HEK293 (cell line): ENCODE data around the gene AQP5.

Experiments
- CTCF ChIA-PET: fragments of 350-600 bp; formaldehyde crosslinking; extraction: SDS; loops from one replicate; lab custom pipeline; 2021; ENCODE audit warnings: antibody characterized with exemption; lab: Yijun Ruan, JAX
- POLR2A ChIA-PET: fragments of 300-600 bp; formaldehyde crosslinking; extraction: SDS; loops from one replicate; lab custom pipeline; 2020; ENCODE audit warnings: antibody characterized with exemption, inconsistent platforms; lab: Yijun Ruan, JAX
- H3K27ac ChIP-seq: fragments of 200-500 bp; sonication (Bioruptor generic); 2 replicates; pipeline ENCODE4 v1.5.1; 2014; ENCODE audit warnings: low read depth, low read length, control low read depth, inconsistent platforms; ENCODE audit errors: extremely low read depth
- H3K36me3 ChIP-seq, 2 experiments: fragments of 200-500 bp in 1 of 2; sonication (Bioruptor generic) in 1 of 2; 1 replicate in 1 of 2; 2 replicates in 1 of 2; pipeline ENCODE4 v1.5.1; 2014 to 2017; ENCODE audit warnings: inconsistent platforms in 2 of 2, low read length in 2 of 2; ENCODE audit not compliant: control insufficient read depth in 2 of 2, insufficient read depth in 1 of 2
- H3K4me1 ChIP-seq: fragments of 200-500 bp; sonication (Bioruptor generic); 2 replicates; pipeline ENCODE4 v1.5.1; 2014; ENCODE audit warnings: mild to moderate bottlenecking, low read length, inconsistent platforms; ENCODE audit not compliant: control insufficient read depth, insufficient read depth
- H3K4me3 ChIP-seq: 2 replicates; pipeline ENCODE4 v1.5.1; 2011; ENCODE audit warnings: low read depth, mild to moderate bottlenecking, control low read depth, low read length, moderate library complexity
- H3K9me3 ChIP-seq: fragments of 200-500 bp; sonication (Bioruptor generic); 2 replicates; pipeline ENCODE4 v1.5.1; 2014; ENCODE audit warnings: low read depth, low read length, inconsistent platforms; ENCODE audit not compliant: control insufficient read depth, insufficient read depth
- GFI1B ChIP-seq: fragments of 450-650 bp; formaldehyde crosslinking; IDR thresholded peaks from 2 replicates; pipeline ENCODE4 v1.5.1; 2016; ENCODE audit warnings: missing biosample characterization, missing genetic modification characterization
- GLIS2 ChIP-seq: fragments of 450-650 bp; formaldehyde crosslinking; IDR thresholded peaks from 2 replicates; pipeline ENCODE4 v1.5.1; 2016; ENCODE audit warnings: missing biosample characterization, missing genetic modification characterization
- KLF16 ChIP-seq: fragments of 450-650 bp; formaldehyde crosslinking; IDR thresholded peaks from 2 replicates; pipeline ENCODE4 v1.5.1; 2017; ENCODE audit warnings: missing biosample characterization, missing genetic modification characterization
- MEIS1 ChIP-seq: sonication (generic); formaldehyde crosslinking; IDR thresholded peaks from 2 replicates; pipeline ENCODE4 v1.8.1; 2022; ENCODE audit warnings: missing genetic modification reagents, mild to moderate bottlenecking, borderline replicate concordance
- SP3 ChIP-seq: fragments of 450-650 bp; formaldehyde crosslinking; IDR thresholded peaks from 2 replicates; pipeline ENCODE4 v1.5.1; 2016; ENCODE audit warnings: missing biosample characterization, missing genetic modification characterization
- ZBTB7A ChIP-seq: fragments of 450-650 bp; formaldehyde crosslinking; IDR thresholded peaks from 2 replicates; pipeline ENCODE4 v1.5.1; 2016; ENCODE audit warnings: low read depth, missing biosample characterization, missing genetic modification characterization
- ZBTB8A ChIP-seq: fragments of 450-650 bp; formaldehyde crosslinking; IDR thresholded peaks from 2 replicates; pipeline ENCODE4 v1.5.1; 2016; ENCODE audit warnings: missing biosample characterization, missing genetic modification characterization
- ZIC2 ChIP-seq: fragments of 450-650 bp; formaldehyde crosslinking; IDR thresholded peaks from 2 replicates; pipeline ENCODE4 v1.5.1; 2016; ENCODE audit warnings: missing biosample characterization, missing genetic modification characterization
- ZNF10 ChIP-seq: fragments of 450-650 bp; formaldehyde crosslinking; IDR thresholded peaks from 2 replicates; pipeline ENCODE4 v1.5.1; 2017; ENCODE audit warnings: missing biosample characterization, missing genetic modification characterization
- ZNF133 ChIP-seq: fragments of 450-650 bp; formaldehyde crosslinking; IDR thresholded peaks from 2 replicates; pipeline ENCODE4 v1.5.1; 2016; ENCODE audit warnings: missing biosample characterization, missing genetic modification characterization
- ZNF248 ChIP-seq: fragments of 450-650 bp; formaldehyde crosslinking; IDR thresholded peaks from 2 replicates; pipeline ENCODE4 v1.5.1; 2017; ENCODE audit warnings: missing biosample characterization, missing genetic modification characterization
- ZNF292 ChIP-seq: fragments of 450-650 bp; formaldehyde crosslinking; IDR thresholded peaks from 2 replicates; pipeline ENCODE4 v1.5.1; 2016; ENCODE audit warnings: low read depth, missing biosample characterization, missing genetic modification characterization, borderline replicate concordance
- ZNF335 ChIP-seq: fragments of 450-650 bp; formaldehyde crosslinking; conservative IDR thresholded peaks from 2 replicates; pipeline ENCODE4 v1.5.1; 2016; ENCODE audit warnings: missing biosample characterization, missing genetic modification characterization
- ZNF585B ChIP-seq: fragments of 450-650 bp; formaldehyde crosslinking; IDR thresholded peaks from 2 replicates; pipeline ENCODE4 v1.5.1; 2016; ENCODE audit warnings: missing biosample characterization, missing genetic modification characterization
- ZNF776 ChIP-seq: fragments of 450-650 bp; formaldehyde crosslinking; IDR thresholded peaks from 2 replicates; pipeline ENCODE4 v1.5.0; 2017; ENCODE audit warnings: missing biosample characterization, missing genetic modification characterization, borderline replicate concordance
- ZSCAN23 ChIP-seq: fragments of 450-650 bp; formaldehyde crosslinking; IDR thresholded peaks from 2 replicates; pipeline ENCODE4 v1.5.1; 2016; ENCODE audit warnings: missing biosample characterization, missing genetic modification characterization
- TF ChIP-seq, protein P1 (sequence below): fragments of 450-650 bp; formaldehyde crosslinking; IDR thresholded peaks from 2 replicates; pipeline ENCODE4 v1.5.1; 2016; ENCODE audit warnings: missing biosample characterization, missing genetic modification characterization
- TF ChIP-seq, protein P2 (sequence below): fragments of 450-650 bp; formaldehyde crosslinking; conservative IDR thresholded peaks from 2 replicates; pipeline ENCODE4 v1.5.1; 2016; ENCODE audit warnings: low read depth, missing biosample characterization, missing genetic modification characterization
- TF ChIP-seq, protein P3 (sequence below): fragments of 450-650 bp; formaldehyde crosslinking; IDR thresholded peaks from 2 replicates; pipeline ENCODE4 v1.5.1; 2017; ENCODE audit warnings: missing biosample characterization, missing genetic modification characterization
- TF ChIP-seq, protein P4 (sequence below): fragments of 450-650 bp; formaldehyde crosslinking; conservative IDR thresholded peaks from 2 replicates; pipeline ENCODE4 v1.5.1; 2016; ENCODE audit warnings: low read depth, missing biosample characterization, missing genetic modification characterization

Gene AQP5

DNA sequence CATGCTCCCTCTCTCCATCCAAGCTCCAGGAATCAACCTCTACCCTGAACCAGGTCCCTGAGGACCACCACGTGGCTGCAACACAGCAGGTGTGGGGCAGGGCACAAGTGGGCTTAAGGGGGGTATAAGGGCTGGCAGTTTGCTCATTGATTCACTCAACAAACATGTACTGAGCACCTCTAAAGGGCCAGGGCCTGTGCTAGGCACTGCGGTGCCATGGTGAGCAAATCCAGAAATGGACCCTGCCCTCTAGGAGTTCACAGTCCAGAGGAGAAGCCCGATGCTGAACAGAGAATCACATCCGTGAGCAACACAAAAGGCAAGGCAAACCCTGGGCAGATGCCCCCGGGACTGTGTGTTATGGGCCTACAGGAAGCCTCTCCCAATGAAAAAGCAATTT lies 17.6 kb upstream of the AQP5 start:
- ChIA-PET POLR2A (no interaction called here), CTCF (interaction anchor here (0.6 to 2.3 kb wide), 6 partner anchors 14 to 214 kb away, joined by 3 to 8 read pairs (median 4); no protein-coding TSS in a partner anchor)
- TF ChIP-seq, protein P1, sequence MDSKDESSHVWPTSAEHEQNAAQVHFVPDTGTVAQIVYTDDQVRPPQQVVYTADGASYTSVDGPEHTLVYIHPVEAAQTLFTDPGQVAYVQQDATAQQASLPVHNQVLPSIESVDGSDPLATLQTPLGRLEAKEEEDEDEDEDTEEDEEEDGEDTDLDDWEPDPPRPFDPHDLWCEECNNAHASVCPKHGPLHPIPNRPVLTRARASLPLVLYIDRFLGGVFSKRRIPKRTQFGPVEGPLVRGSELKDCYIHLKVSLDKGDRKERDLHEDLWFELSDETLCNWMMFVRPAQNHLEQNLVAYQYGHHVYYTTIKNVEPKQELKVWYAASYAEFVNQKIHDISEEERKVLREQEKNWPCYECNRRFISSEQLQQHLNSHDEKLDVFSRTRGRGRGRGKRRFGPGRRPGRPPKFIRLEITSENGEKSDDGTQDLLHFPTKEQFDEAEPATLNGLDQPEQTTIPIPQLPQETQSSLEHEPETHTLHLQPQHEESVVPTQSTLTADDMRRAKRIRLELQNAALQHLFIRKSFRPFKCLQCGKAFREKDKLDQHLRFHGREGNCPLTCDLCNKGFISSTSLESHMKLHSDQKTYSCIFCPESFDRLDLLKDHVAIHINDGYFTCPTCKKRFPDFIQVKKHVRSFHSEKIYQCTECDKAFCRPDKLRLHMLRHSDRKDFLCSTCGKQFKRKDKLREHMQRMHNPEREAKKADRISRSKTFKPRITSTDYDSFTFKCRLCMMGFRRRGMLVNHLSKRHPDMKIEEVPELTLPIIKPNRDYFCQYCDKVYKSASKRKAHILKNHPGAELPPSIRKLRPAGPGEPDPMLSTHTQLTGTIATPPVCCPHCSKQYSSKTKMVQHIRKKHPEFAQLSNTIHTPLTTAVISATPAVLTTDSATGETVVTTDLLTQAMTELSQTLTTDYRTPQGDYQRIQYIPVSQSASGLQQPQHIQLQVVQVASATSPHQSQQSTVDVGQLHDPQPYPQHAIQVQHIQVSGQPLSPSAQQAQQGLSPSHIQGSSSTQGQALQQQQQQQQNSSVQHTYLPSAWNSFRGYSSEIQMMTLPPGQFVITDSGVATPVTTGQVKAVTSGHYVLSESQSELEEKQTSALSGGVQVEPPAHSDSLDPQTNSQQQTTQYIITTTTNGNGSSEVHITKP (tag by site-specific recombination): no peak
- TF ChIP-seq ZNF133 (tag by site-specific recombination) (no peak), MEIS1 (CRISPR knock-in tag) (no peak), ZNF10 (no peak), SP3 (tag by site-specific recombination) (no peak), GLIS2 (tag by site-specific recombination) (no peak), ZNF292 (tag by site-specific recombination) (no peak), GFI1B (no peak), ZNF585B (no peak), ZBTB7A (tag by site-specific recombination) (no peak), ZNF335 (tag by site-specific recombination) (no peak), ZSCAN23 (no peak), ZIC2 (tag by site-specific recombination) (no peak)
- TF ChIP-seq, protein P2, sequence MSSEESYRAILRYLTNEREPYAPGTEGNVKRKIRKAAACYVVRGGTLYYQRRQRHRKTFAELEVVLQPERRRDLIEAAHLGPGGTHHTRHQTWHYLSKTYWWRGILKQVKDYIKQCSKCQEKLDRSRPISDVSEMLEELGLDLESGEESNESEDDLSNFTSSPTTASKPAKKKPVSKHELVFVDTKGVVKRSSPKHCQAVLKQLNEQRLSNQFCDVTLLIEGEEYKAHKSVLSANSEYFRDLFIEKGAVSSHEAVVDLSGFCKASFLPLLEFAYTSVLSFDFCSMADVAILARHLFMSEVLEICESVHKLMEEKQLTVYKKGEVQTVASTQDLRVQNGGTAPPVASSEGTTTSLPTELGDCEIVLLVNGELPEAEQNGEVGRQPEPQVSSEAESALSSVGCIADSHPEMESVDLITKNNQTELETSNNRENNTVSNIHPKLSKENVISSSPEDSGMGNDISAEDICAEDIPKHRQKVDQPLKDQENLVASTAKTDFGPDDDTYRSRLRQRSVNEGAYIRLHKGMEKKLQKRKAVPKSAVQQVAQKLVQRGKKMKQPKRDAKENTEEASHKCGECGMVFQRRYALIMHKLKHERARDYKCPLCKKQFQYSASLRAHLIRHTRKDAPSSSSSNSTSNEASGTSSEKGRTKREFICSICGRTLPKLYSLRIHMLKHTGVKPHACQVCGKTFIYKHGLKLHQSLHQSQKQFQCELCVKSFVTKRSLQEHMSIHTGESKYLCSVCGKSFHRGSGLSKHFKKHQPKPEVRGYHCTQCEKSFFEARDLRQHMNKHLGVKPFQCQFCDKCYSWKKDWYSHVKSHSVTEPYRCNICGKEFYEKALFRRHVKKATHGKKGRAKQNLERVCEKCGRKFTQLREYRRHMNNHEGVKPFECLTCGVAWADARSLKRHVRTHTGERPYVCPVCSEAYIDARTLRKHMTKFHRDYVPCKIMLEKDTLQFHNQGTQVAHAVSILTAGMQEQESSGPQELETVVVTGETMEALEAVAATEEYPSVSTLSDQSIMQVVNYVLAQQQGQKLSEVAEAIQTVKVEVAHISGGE: no peak
- no peaks in the 10 kb centered on the region for H3K9me3 ChIP-seq
- no peak overlapping the region for H3K4me3 ChIP-seq
- H3K36me3 ChIP-seq: no peaks in the 10 kb centered on the region
- H3K27ac ChIP-seq: no peak overlapping the region
- H3K4me1 ChIP-seq: no peaks in the 10 kb centered on the region

DNA sequence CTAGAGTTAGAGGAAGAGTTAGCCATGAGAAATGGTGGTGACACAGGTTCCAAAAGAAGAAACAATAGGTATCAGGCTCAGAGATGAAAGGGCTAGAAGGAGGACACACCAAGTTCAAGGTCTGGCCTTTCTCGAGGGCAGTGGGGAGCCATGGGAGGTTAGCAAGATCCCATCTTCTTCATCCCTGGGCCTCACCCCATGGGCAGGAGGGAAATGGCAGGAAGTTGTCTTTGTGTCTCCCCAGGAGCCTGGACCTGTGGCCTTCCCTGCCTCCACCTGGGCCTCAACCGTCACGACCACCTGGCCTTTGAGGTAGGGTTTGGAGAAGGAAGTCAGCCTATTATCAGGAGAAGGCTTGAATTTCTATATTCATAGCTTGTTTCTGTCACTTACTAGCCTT lies 17.0 kb upstream of the AQP5 start:
- Histone ChIP-seq H3K4me3 (no peak overlapping the region), H3K36me3 (no peaks in the 10 kb centered on the region), H3K4me1 (no peaks in the 10 kb centered on the region), H3K9me3 (no peaks in the 10 kb centered on the region), H3K27ac (no peak overlapping the region)
- ChIA-PET CTCF (interaction anchor here (0.8 to 4.0 kb wide), 18 partner anchors 9 to 130 kb away, joined by 3 to 76 read pairs (median 10); no protein-coding TSS in a partner anchor), POLR2A (interaction anchor here (0.9 to 1.3 kb wide), 2 partner anchors 11 to 58 kb away, joined by 3 read pairs; no protein-coding TSS in a partner anchor)
- TF ChIP-seq, protein P3, sequence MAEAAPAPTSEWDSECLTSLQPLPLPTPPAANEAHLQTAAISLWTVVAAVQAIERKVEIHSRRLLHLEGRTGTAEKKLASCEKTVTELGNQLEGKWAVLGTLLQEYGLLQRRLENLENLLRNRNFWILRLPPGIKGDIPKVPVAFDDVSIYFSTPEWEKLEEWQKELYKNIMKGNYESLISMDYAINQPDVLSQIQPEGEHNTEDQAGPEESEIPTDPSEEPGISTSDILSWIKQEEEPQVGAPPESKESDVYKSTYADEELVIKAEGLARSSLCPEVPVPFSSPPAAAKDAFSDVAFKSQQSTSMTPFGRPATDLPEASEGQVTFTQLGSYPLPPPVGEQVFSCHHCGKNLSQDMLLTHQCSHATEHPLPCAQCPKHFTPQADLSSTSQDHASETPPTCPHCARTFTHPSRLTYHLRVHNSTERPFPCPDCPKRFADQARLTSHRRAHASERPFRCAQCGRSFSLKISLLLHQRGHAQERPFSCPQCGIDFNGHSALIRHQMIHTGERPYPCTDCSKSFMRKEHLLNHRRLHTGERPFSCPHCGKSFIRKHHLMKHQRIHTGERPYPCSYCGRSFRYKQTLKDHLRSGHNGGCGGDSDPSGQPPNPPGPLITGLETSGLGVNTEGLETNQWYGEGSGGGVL: no peak
- TF ChIP-seq ZNF585B (no peak), ZNF248 (tag by site-specific recombination) (no peak), ZNF776 (tag by site-specific recombination) (no peak), MEIS1 (CRISPR knock-in tag) (no peak), ZBTB8A (tag by site-specific recombination) (no peak), KLF16 (tag by site-specific recombination) (no peak)
- TF ChIP-seq, protein P4, sequence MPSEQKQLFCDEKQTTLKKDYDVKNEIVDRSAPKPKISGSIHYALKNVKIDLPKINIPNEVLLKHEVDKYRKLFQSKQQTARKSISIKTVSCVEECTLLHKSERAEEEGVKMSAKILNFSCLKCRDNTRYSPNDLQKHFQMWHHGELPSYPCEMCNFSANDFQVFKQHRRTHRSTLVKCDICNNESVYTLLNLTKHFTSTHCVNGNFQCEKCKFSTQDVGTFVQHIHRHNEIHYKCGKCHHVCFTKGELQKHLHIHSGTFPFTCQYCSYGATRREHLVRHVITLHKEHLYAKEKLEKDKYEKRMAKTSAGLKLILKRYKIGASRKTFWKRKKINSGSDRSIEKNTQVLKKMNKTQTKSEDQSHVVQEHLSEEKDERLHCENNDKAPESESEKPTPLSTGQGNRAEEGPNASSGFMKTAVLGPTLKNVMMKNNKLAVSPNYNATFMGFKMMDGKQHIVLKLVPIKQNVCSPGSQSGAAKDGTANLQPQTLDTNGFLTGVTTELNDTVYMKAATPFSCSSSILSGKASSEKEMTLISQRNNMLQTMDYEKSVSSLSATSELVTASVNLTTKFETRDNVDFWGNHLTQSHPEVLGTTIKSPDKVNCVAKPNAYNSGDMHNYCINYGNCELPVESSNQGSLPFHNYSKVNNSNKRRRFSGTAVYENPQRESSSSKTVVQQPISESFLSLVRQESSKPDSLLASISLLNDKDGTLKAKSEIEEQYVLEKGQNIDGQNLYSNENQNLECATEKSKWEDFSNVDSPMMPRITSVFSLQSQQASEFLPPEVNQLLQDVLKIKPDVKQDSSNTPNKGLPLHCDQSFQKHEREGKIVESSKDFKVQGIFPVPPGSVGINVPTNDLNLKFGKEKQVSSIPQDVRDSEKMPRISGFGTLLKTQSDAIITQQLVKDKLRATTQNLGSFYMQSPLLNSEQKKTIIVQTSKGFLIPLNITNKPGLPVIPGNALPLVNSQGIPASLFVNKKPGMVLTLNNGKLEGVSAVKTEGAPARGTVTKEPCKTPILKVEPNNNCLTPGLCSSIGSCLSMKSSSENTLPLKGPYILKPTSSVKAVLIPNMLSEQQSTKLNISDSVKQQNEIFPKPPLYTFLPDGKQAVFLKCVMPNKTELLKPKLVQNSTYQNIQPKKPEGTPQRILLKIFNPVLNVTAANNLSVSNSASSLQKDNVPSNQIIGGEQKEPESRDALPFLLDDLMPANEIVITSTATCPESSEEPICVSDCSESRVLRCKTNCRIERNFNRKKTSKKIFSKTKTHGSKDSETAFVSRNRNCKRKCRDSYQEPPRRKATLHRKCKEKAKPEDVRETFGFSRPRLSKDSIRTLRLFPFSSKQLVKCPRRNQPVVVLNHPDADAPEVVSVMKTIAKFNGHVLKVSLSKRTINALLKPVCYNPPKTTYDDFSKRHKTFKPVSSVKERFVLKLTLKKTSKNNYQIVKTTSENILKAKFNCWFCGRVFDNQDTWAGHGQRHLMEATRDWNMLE: no peak
